GM18517 (cell line): ENCODE results near the gene ACD.
A peak's percentile ranks its signal among the peaks of the same experiment; 100 is the strongest.

Experiments
- ATAC-seq: cut with Tn5 transposase; IDR thresholded peaks from one replicate; pipeline ENCODE4 v1.9.1; 2021; ENCODE audit warnings: mild to moderate bottlenecking, moderate library complexity; ENCODE audit not compliant: unreplicated experiment

ACD gene

DNA sequence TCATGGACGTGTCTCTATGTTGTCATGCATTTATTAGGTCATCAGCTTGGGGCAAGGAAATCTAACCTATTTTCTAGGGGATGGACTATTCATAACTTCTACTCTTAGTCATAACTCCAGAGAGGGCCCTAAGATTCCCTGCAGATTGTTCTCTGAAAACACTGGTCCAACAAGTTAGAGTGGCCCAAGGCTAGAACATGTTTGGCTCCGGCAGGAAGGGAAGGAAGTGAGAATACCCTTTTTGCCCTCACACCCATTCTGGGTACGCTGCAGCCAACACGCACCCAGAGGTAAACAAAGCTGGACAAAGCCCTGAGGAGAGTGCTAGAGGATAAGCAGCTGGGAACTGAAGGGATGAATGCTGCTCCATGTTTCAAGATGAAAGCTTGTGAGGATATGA is 16.5 kb upstream of the ACD start:
- no peak for ATAC-seq

- ATAC-seq = no peak
Observed at GRCh38 chr16:67675999-67676398, 15.9 kb upstream of the ACD start.

DNA sequence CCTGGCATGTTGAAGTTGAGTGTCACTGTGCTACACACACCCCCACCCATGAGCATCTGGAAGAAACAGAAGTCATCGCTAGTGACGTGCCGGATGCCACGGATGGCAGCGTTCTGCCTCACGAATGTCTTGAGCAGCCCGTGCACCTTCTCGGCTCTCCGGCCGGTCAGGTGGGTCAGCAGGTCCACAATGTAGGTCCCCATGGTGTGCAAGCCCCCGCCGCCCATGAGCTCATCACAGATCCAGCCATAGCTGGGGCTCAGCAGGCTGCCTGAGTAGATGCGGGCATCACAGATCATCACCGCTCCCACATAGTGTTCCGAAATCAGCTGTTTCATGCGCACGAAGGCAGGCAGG is 15.5 kb upstream of the ACD start:
- ATAC-seq = no peak

- no peak for ATAC-seq
Observed at GRCh38 chr16:67674851-67675578, 15.0 kb upstream of the ACD start.

DNA sequence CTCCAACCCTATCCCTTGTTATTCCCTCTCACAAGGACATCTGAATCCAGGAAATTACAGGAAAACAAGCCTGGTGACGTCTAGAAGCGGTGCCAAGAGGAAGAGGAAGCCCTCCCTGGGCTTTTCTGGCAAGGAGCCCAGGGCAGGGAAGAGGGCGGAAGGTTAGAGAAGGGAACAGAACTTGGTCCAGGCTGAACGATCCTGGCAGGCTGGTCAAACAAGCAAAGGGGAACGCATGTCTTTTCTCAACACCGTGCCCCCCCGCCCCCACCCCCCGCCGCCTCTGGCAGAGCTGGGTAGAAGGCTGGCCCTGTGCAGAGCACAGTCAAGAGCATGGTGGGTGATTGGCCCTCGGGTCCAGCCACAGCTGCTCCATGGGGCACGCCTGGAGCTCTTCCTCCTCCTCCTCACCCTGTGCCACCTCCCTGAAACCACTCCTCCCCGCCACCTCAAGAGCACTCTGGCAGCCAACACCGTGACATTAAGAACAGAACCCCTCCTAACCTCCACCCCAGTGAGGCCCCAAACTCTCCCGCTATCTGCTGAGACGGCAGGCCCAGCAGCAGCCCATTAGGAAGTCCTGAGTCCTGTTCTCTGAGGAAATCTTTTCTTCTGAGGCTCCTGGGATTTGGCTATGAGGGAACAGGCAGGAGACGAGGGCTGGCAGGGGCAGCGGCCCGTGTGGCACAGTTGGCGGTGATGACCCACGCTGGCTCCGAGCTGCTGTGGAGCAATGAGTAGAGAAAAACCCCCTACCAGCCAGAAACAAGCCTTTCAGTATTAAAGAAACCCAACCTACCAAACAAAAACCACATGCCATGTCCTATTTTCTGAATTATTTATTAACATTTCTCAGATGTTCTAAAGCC is 13.9 kb upstream of the ACD start:
- no peak for ATAC-seq

GRCh38 chr16:67672739-67673662 is 12.9 kb upstream of the ACD start:
- no peak for ATAC-seq

GRCh38 chr16:67672306-67672705 is 12.2 kb upstream of the ACD start:
- ATAC-seq = no peak

- ATAC-seq = no peak
Observed at GRCh38 chr16:67669499-67670101, 9.5 kb upstream of the ACD start.

- no peak for ATAC-seq
Observed at GRCh38 chr16:67668495-67669157, 8.6 kb upstream of the ACD start.

- peak; percentile 72 for ATAC-seq
Observed at GRCh38 chr16:67667817-67668494, 7.9 kb upstream of the ACD start.

- ATAC-seq = no peak
Observed at GRCh38 chr16:67667453-67667816, 7.4 kb upstream of the ACD start.

DNA sequence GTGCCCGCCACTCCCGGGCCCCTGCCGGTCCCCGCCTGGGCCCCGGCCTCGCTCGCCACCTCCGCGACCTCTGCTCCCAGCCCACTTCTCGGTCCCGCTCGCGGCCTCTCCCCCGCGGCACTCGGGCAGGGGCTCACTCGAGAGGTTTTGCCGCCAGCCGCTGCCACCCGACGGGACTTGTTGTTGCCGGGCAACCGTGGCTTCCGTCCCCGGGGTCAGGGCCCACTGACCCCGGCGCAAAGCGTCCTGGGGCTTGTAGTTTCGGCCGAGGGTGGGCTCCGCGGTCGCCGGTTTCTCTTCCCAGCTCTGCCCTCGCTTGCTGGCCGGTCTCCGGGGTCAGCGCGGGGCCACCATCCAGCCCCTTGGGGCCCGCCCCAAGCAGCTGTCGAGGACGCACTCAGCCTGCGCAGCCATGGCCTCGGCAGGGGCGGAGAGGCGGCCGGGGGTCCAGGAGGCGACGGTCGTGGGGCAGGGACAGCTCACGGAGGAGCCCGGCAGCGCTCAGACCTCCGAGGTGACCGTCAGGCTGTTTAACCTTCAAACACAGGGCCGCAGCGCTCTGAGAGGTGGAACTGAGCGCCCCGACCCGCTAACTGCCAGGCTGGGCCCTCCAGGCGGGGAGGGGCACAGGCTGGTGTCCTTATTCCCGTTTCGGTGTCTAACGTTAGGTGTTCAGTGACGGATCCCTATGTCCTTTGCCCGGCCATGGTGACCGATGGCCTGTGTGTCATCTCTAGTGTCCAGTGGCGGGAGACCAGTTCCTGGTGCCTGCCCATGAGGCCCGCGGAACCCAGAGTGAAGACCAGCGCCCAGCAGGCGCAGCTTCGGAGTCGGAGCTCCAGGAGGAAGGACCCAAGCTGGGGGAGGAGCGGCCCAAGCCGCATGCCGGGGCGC is 6.7 kb upstream of the ACD start, which contains the start of the genes C16orf86 and ENKD1:
C16orf86 (plus strand) TSS at position 256 of the 894 bp plus-strand sequence; CDS start at position 413, 157 bp downstream.
ENKD1 (minus strand) TSS at position 192 of the 894 bp plus-strand sequence. CDS start 308 bp downstream, outside the sequence.
- ATAC-seq = no peak

DNA sequence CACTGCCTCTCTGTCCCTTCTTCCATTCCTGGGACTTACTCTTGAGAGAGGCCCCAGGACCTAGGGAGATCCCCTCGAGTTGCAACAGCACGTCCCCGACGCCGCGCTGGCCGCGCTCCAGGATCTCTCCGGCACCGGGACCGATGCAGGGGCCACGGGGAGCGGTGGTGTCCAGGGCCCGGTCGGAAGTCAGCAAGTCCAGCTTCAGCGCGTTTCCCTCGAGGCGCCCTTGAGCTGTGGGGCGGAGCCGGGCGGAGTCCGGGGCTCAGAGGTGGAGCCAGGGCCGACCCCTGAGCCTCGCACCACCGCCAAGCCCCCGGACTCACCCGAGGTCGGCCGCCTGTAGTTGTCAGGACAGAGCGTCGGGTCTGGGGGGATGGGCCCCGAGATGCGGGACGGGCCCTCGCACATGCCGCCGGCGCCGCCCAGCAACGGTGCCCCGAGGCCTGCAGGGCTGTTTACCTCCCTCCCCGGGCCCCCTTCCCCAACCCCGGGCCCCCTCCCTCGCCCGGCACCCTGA is 6.0 kb upstream of the ACD start:
- ATAC-seq = no peak

GRCh38 chr16:67665598-67665997 is 5.5 kb upstream of the ACD start:
- ATAC-seq = no peak

DNA sequence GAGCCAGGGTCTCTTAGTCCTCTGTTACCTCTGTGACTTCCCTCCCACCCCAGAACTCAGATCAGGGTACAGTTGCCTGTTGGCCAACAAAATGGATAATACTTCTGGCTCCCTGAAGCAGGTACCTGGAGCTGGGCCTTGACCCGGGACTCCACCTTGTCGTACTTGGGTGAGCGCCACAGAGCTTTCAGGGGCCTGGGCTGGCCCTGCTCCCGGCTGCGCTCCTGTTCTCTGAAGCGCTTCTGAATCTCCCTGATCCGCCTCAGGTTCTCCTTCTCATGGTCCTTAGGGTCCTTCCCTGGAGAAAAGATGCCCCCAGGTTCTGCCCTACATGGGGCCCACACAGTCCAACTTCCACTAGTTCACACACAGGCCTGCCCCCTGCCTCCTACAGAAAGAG is 4.8 kb upstream of the ACD start:
- ATAC-seq = no peak

- no peak for ATAC-seq
Observed at GRCh38 chr16:67664258-67664657, 4.2 kb upstream of the ACD start.

GRCh38 chr16:67663877-67664222 is 3.8 kb upstream of the ACD start:
- no peak for ATAC-seq

DNA sequence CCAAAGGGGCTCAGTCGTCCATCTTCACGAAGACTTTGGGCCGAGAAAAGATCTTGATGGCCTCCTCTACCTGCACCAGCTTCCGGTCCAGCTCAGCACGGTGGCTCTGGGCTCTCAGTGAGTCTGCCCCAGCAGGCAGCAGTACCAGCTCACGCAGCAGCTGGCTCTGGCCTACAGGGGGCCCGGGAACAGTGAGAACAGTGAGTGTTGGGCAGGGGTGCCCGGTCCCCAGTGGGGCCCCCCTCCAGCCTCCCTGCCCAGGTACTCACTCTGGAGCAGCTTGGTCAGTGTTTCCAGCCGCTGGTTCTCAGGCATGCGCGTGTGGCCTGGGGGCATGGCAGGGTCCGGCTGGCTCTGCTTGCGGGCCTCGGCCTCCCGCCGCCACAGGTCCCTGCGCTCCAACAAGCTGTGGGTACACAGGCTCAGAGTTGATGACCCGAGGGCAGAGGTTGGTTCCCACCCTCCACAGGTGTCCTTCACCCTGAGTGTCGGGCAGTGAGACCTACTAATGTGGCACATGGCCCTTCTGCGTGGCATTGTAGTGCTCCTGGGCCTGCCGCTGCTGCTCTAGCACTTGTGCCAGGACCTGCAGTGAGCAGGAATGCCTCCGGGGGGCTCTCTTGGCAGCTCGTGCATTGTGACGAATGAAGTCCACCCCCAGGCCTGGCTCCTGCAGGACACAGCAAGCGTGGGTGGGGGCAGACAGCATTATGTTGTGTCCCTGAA is 3.3 kb upstream of the ACD start:
- ATAC-seq = no peak
